Peyer's patch (tissue), 4 donors: ENCODE measurements around the gene ESR2.
"Not testable (repeated sequence)": the region's sequence is repeated elsewhere in the genome, so short reads cannot be mapped to it uniquely, and the experiment has no call there.

ENCODE experiments used
- POLR2A ChIP-seq, 2 donors: fragments of 450-650 bp; IDR thresholded peaks; one replicate each; pipeline ENCODE4 v1.5.1; 2017; ENCODE audit warnings: antibody characterized with exemption in 2 of 2, mild to moderate bottlenecking in 2 of 2, moderate library complexity in 2 of 2
- TF ChIP-seq, protein P1 (sequence below), 6 experiments: fragments of 450-650 bp in 4 of 6; fragments of 200-600 bp in 2 of 6; sonication (generic) in 1 of 6; IDR thresholded peaks; one replicate each; pipeline ENCODE4 v1.5.1; 2017 to 2019; ENCODE audit warnings: antibody characterized with exemption in 6 of 6, mild to moderate bottlenecking in 3 of 6, moderate library complexity in 1 of 6

GRCh38 chr14:64182908-64183307, 111.3 kb downstream of the ESR2 start:
- TF ChIP-seq, protein P1, sequence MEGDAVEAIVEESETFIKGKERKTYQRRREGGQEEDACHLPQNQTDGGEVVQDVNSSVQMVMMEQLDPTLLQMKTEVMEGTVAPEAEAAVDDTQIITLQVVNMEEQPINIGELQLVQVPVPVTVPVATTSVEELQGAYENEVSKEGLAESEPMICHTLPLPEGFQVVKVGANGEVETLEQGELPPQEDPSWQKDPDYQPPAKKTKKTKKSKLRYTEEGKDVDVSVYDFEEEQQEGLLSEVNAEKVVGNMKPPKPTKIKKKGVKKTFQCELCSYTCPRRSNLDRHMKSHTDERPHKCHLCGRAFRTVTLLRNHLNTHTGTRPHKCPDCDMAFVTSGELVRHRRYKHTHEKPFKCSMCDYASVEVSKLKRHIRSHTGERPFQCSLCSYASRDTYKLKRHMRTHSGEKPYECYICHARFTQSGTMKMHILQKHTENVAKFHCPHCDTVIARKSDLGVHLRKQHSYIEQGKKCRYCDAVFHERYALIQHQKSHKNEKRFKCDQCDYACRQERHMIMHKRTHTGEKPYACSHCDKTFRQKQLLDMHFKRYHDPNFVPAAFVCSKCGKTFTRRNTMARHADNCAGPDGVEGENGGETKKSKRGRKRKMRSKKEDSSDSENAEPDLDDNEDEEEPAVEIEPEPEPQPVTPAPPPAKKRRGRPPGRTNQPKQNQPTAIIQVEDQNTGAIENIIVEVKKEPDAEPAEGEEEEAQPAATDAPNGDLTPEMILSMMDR (IDR thresholded peaks at IDR 0.05): not testable (repeated sequence)
- not testable (repeated sequence) for TF ChIP-seq POLR2A (IDR thresholded peaks at IDR 0.05)
